BE2C (cell line): ENCODE results near the gene SPIB.
"Not testable (repeated sequence)": the region's sequence is repeated elsewhere in the genome, so short reads cannot be mapped to it uniquely, and the experiment has no call there.

ENCODE experiments used
- DNase-seq: peaks from one replicate; pipeline ENCODE4 v3.0.0-alpha.2; 2020
- H3K27me3 ChIP-seq: fragments of 250-450 bp; sonication (Bioruptor Pico); 2 replicates; pipeline ENCODE4 v1.5.1; 2020; ENCODE audit warnings: mild to moderate bottlenecking
- H3K36me3 ChIP-seq: fragments of 250-450 bp; sonication (Bioruptor Pico); 2 replicates; pipeline ENCODE4 v1.5.1; 2020; ENCODE audit warnings: mild to moderate bottlenecking
- H3K4me1 ChIP-seq: fragments of 250-450 bp; sonication (Bioruptor Pico); 2 replicates; pipeline ENCODE4 v1.5.1; 2020
- H3K4me3 ChIP-seq: 2 replicates; pipeline ENCODE4 v1.5.1; 2011; ENCODE audit warnings: low read depth, low read length
- H3K9me3 ChIP-seq: fragments of 250-450 bp; sonication (Bioruptor Pico); 2 replicates; pipeline ENCODE4 v1.5.1; 2020
- TF ChIP-seq, protein P1 (sequence below): IDR thresholded peaks from 2 replicates; pipeline ENCODE4 v1.5.1; 2012; ENCODE audit warnings: mild to moderate bottlenecking, low read depth, low read length

Gene SPIB

DNA sequence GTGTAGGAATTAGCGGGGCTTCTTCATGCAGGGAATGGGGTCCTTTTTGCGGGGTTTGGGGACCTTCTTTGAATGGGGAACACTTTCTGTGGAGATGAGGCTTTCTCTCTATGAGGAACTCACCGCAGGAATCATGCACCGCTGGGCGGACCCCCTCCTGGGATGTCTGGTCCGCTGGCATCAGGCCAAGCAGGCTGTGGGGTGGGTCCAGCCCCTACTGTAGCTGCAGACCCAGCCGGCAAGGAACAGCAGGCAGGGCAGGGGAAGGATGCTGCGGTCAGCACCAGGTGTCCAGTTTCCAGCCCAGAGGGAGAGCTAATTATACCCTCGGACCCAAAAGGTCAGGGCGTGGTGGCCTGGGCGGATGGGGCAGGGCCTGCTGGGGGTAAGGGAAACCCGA lies 15.8 kb downstream of the SPIB start:
- H3K4me3 ChIP-seq, result no peak overlapping the region
- no peaks in the 10 kb centered on the region for H3K27me3 ChIP-seq
- peaks cover 7% of the 10 kb centered on the region for H3K4me1 ChIP-seq
- H3K36me3 ChIP-seq, result no peaks in the 10 kb centered on the region
- DNase-seq, result peak; percentile 88
- TF ChIP-seq, protein P1, sequence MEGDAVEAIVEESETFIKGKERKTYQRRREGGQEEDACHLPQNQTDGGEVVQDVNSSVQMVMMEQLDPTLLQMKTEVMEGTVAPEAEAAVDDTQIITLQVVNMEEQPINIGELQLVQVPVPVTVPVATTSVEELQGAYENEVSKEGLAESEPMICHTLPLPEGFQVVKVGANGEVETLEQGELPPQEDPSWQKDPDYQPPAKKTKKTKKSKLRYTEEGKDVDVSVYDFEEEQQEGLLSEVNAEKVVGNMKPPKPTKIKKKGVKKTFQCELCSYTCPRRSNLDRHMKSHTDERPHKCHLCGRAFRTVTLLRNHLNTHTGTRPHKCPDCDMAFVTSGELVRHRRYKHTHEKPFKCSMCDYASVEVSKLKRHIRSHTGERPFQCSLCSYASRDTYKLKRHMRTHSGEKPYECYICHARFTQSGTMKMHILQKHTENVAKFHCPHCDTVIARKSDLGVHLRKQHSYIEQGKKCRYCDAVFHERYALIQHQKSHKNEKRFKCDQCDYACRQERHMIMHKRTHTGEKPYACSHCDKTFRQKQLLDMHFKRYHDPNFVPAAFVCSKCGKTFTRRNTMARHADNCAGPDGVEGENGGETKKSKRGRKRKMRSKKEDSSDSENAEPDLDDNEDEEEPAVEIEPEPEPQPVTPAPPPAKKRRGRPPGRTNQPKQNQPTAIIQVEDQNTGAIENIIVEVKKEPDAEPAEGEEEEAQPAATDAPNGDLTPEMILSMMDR, result no peak
- H3K9me3 ChIP-seq, result no peaks in the 10 kb centered on the region

DNA sequence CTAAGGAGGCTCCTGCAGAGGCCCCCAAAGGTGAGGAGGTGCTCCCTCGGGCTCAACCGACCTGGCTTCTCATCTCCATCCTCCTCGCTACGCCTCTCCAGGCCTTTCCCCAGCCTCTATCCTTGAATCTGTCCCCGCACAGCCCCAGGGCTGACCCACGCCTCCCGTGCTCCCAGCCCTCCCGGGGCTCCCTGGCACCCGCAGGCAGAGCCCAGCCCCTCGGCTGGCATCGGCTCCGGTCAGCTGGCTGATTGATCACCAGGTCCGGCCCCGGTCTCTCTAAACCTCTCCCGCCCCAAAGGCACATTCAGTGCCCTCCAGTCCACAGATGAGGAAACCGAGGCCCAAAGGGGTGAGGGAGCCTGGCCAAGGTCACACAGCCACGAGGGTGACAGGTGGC lies 16.5 kb downstream of the SPIB start:
- no peak for DNase-seq
- no peaks in the 10 kb centered on the region for H3K36me3 ChIP-seq
- no peak overlapping the region for H3K4me3 ChIP-seq
- H3K4me1 ChIP-seq, result peaks cover 7% of the 10 kb centered on the region
- TF ChIP-seq, protein P1, result no peak
- no peaks in the 10 kb centered on the region for H3K9me3 ChIP-seq
- H3K27me3 ChIP-seq, result no peaks in the 10 kb centered on the region

DNA sequence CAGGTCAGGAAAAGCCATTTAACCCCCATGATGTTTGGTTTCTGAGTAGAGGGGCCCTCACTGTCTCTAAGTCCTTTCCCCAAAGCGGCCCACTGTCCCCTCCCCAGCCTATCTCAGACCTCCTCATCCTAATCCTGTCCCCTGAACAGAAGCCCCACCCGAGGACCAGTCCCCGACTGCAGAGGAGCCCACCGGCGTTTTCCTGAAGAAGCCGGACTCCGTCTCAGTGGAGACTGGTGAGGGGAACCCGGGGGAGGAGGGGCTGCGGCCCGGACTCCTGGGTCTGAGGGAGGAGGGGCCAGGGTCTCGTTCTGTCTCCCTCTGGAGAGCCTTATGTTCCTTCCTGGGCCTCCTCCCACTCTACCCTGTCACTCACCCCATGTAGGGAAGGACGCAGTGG lies 16.9 kb downstream of the SPIB start:
- H3K27me3 ChIP-seq, result no peaks in the 10 kb centered on the region
- TF ChIP-seq, protein P1, result no peak
- peaks cover 7% of the 10 kb centered on the region for H3K4me1 ChIP-seq
- DNase-seq, result no peak
- no peaks in the 10 kb centered on the region for H3K9me3 ChIP-seq
- H3K4me3 ChIP-seq, result no peak overlapping the region
- no peaks in the 10 kb centered on the region for H3K36me3 ChIP-seq

DNA sequence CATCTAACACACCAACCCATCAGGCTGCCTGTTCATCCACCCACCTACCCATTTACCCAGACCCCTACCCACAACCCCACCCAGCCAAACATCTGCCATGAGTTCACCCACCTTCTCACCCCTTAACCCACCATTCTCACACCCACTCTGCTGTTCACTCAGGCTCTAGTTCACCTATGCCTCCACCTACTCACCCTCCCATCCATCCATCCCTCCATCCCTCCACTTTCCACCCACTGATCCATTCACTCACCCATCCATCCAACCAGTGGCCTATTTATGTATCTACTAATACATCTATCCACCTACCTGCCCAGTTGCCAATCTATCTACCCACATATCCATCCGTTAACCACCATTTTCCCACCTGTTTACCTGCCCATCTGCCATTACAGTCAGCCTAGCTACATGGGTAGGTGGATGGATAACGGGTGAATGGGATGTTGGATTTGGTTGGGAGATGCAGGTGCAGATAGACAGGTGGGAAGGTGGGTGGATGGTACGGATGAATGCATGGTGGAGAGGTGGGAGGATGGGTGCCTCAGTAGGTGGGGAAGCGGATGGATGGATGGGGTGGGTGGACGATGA lies 19.2 kb downstream of the SPIB start:
- no peak overlapping the region for H3K4me3 ChIP-seq
- H3K9me3 ChIP-seq, result no peaks in the 10 kb centered on the region
- H3K27me3 ChIP-seq, result no peaks in the 10 kb centered on the region; the same call in 1 of the 2 replicates
- DNase-seq, result no peak
- TF ChIP-seq, protein P1, result no peak
- H3K4me1 ChIP-seq, result peaks cover 5% of the 10 kb centered on the region
- H3K36me3 ChIP-seq, result no peaks in the 10 kb centered on the region

DNA sequence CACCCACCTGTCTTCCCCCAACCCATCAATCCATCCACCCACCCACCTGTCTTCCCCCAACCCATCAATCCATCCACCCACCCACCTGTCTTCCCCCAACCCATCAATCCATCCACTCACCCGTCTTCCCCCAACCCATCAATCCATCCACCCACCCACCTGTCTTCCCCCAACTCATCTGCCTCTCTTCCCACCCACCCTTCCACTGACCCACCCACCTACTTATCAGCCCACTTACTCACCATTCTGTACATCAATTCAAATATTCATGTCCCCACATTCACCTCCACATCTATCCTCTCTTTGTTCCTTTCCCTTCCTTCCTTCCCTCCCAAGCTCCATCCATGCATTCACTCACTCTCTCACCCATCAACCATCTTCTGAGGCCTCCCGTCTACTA lies 20.4 kb downstream of the SPIB start:
- not testable (repeated sequence) for H3K27me3 ChIP-seq, DNase-seq, H3K9me3 ChIP-seq, H3K36me3 ChIP-seq, H3K4me3 ChIP-seq, H3K4me1 ChIP-seq

DNA sequence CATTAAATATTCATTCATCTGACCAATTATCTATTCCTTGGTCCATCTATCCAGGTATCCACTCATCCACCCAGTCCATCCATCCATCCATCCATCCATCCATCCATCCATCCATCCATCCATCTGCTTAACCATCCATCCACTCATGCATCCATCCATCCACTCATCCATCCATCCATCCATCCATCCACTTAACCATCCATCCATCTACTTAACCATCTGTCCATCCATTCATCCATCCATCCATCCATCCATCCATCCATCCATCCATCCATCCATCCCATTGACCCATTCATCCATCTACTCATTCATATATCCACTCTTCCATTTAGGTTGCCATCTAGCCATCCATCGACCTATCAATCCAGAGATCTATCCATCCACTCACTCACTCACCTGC lies 25.3 kb downstream of the SPIB start:
- no peaks in the 10 kb centered on the region for H3K9me3 ChIP-seq
- TF ChIP-seq, protein P1, result no peak

DNA sequence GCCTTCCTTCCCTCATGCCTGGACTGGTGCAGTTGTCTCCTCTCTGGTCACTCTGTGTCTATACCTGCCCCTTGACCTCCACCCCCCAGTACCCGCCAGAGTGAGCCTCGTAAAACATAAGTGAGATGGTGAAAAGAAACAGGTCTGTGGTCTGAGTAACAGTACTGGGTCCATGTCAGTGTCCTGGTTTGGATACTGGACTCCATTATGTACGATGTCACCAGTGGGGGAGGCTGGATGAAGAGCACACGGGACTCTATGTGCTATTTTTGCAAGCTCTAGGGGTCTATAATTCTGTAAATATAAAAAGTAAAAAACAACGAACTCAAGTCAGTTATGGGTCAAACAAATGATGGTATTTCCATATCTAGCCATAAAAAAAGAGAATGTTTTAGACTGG lies 28.3 kb downstream of the SPIB start:
- no peak for DNase-seq
- no peaks in the 10 kb centered on the region for H3K9me3 ChIP-seq
- no peaks in the 10 kb centered on the region for H3K36me3 ChIP-seq
- TF ChIP-seq, protein P1, result no peak
- H3K4me3 ChIP-seq, result no peak overlapping the region
- no peaks in the 10 kb centered on the region for H3K4me1 ChIP-seq
- H3K27me3 ChIP-seq, result no peaks in the 10 kb centered on the region; the same call in 1 of the 2 replicates

More for the DNA sequence above, 25.3 kb downstream of the SPIB start:
- Histone ChIP-seq H3K4me3 (no peak overlapping the region), H3K36me3 (no peaks in the 10 kb centered on the region), H3K4me1 (no peaks in the 10 kb centered on the region), H3K27me3 (no peaks in the 10 kb centered on the region; the same call in 1 of the 2 replicates)
- no peak for DNase-seq
